Osteoblast (primary cell): ENCODE measurements around the gene SDSL. TPM values are rescaled to one million over a fixed set of nuclear protein-coding genes. Genes with fewer than 3 reads are reported as not detected.

Experiments used
- DNase-seq: peaks from one replicate; pipeline ENCODE4 v3.0.0; 2011; ENCODE audit warnings: low spot score, mixed read lengths; ENCODE audit not compliant: insufficient read length; ENCODE audit errors: missing footprints
- H2AFZ ChIP-seq: 2 replicates; pipeline ENCODE4 v1.6.0; 2011; ENCODE audit warnings: mild to moderate bottlenecking, low read length
- H3K27ac ChIP-seq: 2 replicates; pipeline ENCODE4 v1.5.1; 2011; ENCODE audit warnings: mild to moderate bottlenecking, low read depth, low read length, moderate library complexity
- H3K27me3 ChIP-seq: 2 replicates; pipeline ENCODE4 v1.6.0; 2012; ENCODE audit warnings: mild to moderate bottlenecking, control low read depth, inconsistent platforms, low read length, moderate library complexity; ENCODE audit not compliant: insufficient read depth
- H3K36me3 ChIP-seq: 2 replicates; pipeline ENCODE4 v1.5.1; 2011; ENCODE audit warnings: mild to moderate bottlenecking, low read length, control low read depth, moderate library complexity; ENCODE audit not compliant: insufficient read depth
- H3K4me1 ChIP-seq: 2 replicates; pipeline ENCODE4 v1.5.1; 2011; ENCODE audit warnings: mild to moderate bottlenecking, low read length, control low read depth, moderate library complexity; ENCODE audit not compliant: insufficient read depth
- H3K4me2 ChIP-seq: 2 replicates; pipeline ENCODE4 v1.6.0; 2011; ENCODE audit warnings: mild to moderate bottlenecking, low read length; ENCODE audit not compliant: insufficient read depth
- H3K4me3 ChIP-seq: fragments of 200-600 bp; sonication (generic); 3 replicates; pipeline ENCODE4 v1.5.1; 2012; ENCODE audit warnings: mild to moderate bottlenecking, low read length, inconsistent platforms; ENCODE audit not compliant: insufficient read depth
- H3K79me2 ChIP-seq: 2 replicates; pipeline ENCODE4 v1.6.0; 2012; ENCODE audit warnings: mild to moderate bottlenecking, low read length, control low read depth, inconsistent platforms; ENCODE audit not compliant: insufficient read depth
- H3K9me3 ChIP-seq: 2 replicates; pipeline ENCODE4 v1.5.1; 2011; ENCODE audit warnings: low read depth, low read length, control low read depth
- H4K20me1 ChIP-seq: 2 replicates; pipeline ENCODE4 v1.6.0; 2012; ENCODE audit warnings: mild to moderate bottlenecking, low read length, control low read depth; ENCODE audit not compliant: insufficient read depth
- total RNA-seq: library from RNA; depleted of rRNA; stranded (reverse); fragments of >200 nt; gene quantifications from 2 replicates; pipeline ENCODE4 v1.2.3, GENCODE V29; 2012
- TF ChIP-seq, protein P1 (sequence below): IDR thresholded peaks from 2 replicates; pipeline ENCODE4 v1.5.1; 2011; ENCODE audit warnings: mild to moderate bottlenecking, low read depth, low read length, moderate library complexity; ENCODE audit errors: extremely low read depth

SDSL gene
- total RNA-seq, 1 donor: 6.5 TPM

DNA sequence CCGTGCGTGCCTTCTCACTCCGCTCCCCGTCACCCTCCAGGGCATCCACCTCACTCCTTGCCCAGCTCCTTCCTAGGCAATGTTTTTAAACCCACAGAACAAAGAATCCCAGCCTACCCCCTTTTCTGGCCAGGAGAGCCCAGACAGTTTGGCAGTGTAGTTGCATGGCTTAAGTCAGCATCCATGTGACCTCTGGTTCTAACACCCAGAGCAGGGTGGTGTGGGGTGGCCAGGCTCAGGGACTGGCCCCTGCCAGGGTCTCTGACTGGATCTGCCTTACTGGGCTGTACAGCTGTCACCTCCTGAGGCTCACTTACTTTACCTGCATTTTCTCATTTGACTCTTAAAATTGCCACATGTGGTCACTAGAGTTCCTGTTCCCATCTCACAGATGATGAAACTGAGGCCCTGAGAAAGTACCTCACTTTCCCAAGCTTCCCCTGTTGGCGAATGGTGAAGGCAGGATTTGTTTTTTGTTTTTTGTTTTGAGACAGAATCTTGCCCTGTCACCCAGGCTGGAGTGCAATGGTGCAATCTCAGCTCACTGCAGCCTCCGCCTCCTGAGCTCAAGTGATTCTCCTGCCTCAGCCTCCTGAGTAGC lies 36.8 kb upstream of the SDSL start:
- Histone ChIP-seq H3K27ac (no peak overlapping the region), H3K27me3 (no peaks in the 10 kb centered on the region), H3K36me3 (peaks cover 22% of the 10 kb centered on the region), H4K20me1 (no peaks in the 10 kb centered on the region), H3K9me3 (no peaks in the 10 kb centered on the region), H3K4me3 (no peak overlapping the region), H3K4me2 (no peak overlapping the region), H3K4me1 (no peaks in the 10 kb centered on the region), H2AFZ (no peak overlapping the region), H3K79me2 (no peaks in the 10 kb centered on the region)
- TF ChIP-seq, protein P1, sequence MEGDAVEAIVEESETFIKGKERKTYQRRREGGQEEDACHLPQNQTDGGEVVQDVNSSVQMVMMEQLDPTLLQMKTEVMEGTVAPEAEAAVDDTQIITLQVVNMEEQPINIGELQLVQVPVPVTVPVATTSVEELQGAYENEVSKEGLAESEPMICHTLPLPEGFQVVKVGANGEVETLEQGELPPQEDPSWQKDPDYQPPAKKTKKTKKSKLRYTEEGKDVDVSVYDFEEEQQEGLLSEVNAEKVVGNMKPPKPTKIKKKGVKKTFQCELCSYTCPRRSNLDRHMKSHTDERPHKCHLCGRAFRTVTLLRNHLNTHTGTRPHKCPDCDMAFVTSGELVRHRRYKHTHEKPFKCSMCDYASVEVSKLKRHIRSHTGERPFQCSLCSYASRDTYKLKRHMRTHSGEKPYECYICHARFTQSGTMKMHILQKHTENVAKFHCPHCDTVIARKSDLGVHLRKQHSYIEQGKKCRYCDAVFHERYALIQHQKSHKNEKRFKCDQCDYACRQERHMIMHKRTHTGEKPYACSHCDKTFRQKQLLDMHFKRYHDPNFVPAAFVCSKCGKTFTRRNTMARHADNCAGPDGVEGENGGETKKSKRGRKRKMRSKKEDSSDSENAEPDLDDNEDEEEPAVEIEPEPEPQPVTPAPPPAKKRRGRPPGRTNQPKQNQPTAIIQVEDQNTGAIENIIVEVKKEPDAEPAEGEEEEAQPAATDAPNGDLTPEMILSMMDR: no peak
- no peak for DNase-seq

DNA sequence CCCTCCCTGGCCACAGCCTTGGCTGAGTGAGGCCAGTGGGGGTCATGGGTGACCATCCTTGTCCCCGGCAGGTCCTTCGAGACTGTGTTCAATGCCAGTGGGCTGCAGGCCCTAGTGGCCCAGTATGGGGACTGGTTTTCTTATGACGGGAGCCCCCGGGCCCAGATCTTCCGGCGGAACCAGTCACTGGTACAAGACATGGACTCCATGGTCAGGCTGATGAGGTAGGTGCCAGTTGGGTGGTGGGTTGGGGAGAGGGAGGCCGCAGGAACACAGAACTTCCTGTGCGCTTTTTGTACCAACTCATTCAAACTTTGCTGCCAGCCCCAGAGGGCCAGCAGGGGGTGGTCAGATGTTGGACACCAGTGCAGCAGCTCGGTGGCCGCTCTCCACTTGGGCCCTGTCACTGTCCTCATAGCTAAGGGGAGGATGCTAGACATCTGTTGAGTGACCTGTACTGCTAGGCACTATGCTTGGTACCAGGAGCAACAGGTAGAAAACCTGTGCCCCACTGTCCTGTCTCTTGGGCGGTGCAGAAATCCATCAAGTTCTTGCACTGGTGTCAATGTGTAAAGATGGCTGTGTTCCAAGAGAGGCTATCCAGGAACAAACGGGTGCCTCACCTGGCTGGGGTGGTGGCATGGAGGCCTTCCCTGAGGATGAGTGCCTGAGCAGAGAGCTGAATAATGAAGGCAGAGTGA lies 35.2 kb upstream of the SDSL start:
- TF ChIP-seq, protein P1: no peak
- H2AFZ ChIP-seq: no peak overlapping the region
- no peak overlapping the region for H3K27ac ChIP-seq
- H3K79me2 ChIP-seq: no peaks in the 10 kb centered on the region
- H3K4me1 ChIP-seq: no peaks in the 10 kb centered on the region
- no peaks in the 10 kb centered on the region for H4K20me1 ChIP-seq
- H3K27me3 ChIP-seq: no peaks in the 10 kb centered on the region
- no peak overlapping the region for H3K4me2 ChIP-seq
- no peaks in the 10 kb centered on the region for H3K9me3 ChIP-seq
- peaks cover 18% of the 10 kb centered on the region for H3K36me3 ChIP-seq
- peak; percentile 57 for DNase-seq
- H3K4me3 ChIP-seq: no peak overlapping the region

DNA sequence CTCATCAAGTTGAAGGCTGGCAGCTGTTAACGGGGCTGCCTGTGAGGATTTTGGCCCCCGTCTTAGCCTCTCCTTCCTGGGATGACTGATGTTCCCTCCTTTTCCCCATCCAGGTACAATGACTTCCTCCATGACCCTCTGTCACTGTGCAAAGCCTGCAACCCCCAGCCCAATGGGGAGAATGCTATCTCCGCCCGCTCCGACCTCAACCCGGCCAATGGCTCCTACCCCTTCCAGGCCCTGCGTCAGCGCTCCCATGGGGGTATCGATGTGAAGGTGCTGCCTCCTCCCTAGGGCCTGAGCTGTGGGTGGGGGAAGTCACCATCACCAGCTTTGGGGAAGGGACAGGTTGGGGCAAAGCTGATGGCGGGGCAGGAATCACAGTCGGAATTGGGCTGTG lies 34.5 kb upstream of the SDSL start:
- TF ChIP-seq, protein P1: no peak
- H3K4me3 ChIP-seq: no peak overlapping the region
- H3K4me2 ChIP-seq: no peak overlapping the region
- no peak overlapping the region for H3K27ac ChIP-seq
- H2AFZ ChIP-seq: no peak overlapping the region
- H3K36me3 ChIP-seq: peaks cover 18% of the 10 kb centered on the region
- no peak for DNase-seq
- no peaks in the 10 kb centered on the region for H3K9me3 ChIP-seq
- no peaks in the 10 kb centered on the region for H4K20me1 ChIP-seq
- no peaks in the 10 kb centered on the region for H3K27me3 ChIP-seq
- H3K4me1 ChIP-seq: no peaks in the 10 kb centered on the region
- H3K79me2 ChIP-seq: no peaks in the 10 kb centered on the region

DNA sequence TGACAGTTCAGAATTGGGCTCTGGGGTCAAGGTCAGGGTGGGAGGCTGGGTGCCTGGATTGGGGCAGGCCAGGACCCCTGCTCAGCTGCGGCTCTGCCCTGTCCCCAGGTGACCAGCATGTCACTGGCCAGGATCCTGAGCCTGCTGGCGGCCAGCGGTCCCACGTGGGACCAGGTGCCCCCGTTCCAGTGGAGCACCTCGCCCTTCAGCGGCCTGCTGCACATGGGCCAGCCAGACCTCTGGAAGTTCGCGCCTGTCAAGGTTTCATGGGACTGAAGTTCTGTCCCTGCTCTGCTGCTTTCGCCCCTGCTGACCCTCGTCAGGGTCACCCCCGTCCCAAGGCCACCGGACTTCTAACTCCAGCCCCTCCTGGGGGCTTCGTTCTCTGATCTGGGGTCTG lies 33.8 kb upstream of the SDSL start:
- Histone ChIP-seq H3K4me2 (no peak overlapping the region), H3K4me3 (no peak overlapping the region), H3K79me2 (no peaks in the 10 kb centered on the region), H3K27me3 (no peaks in the 10 kb centered on the region), H2AFZ (no peak overlapping the region), H3K36me3 (peaks cover 18% of the 10 kb centered on the region), H3K4me1 (no peaks in the 10 kb centered on the region), H3K27ac (no peak overlapping the region), H4K20me1 (no peaks in the 10 kb centered on the region), H3K9me3 (no peaks in the 10 kb centered on the region)
- TF ChIP-seq, protein P1: no peak
- DNase-seq: no peak
